CD14-positive monocyte (primary cell): ENCODE data around the gene RPS6KA2. TPM values are rescaled to one million over a fixed set of nuclear protein-coding genes. Genes with fewer than 3 reads are reported as not detected.
A peak's percentile ranks its signal among the peaks of the same experiment; 100 is the strongest.
"Not testable (repeated sequence)": the region's sequence is repeated elsewhere in the genome, so short reads cannot be mapped to it uniquely, and the experiment has no call there.

ENCODE experiments used
- DNase-seq, 3 donors: peaks; one replicate each; pipeline ENCODE4 v3.0.0-alpha.2; 2011 to 2022
- H2AFZ ChIP-seq: 2 replicates; pipeline ENCODE4 v1.6.0; 2012; ENCODE audit warnings: mild to moderate bottlenecking, low read depth, low read length, inconsistent platforms; ENCODE audit not compliant: insufficient read depth, poor library complexity, severe bottlenecking
- H3K27ac ChIP-seq, 2 donors: 1 replicate in 1 of 2; 2 replicates in 1 of 2; pipeline ENCODE4 v1.5.1; 2012 to 2013; ENCODE audit warnings: low read length in 2 of 2, control low read depth in 1 of 2, inconsistent platforms in 1 of 2, low read depth in 1 of 2, mild to moderate bottlenecking in 1 of 2
- H3K27me3 ChIP-seq, 2 donors: one replicate each; pipeline versions ENCODE4 v1.6.0 to v1.6.1; 2011 to 2013; ENCODE audit warnings: low read length in 2 of 2; ENCODE audit not compliant: control insufficient read depth in 2 of 2, insufficient read depth in 2 of 2
- H3K36me3 ChIP-seq, 2 donors: replicated peaks in 1 of 2; 1 replicate in 1 of 2; 2 replicates in 1 of 2; pipeline versions ENCODE4 v1.5.1 to v1.6.1; 2012 to 2013; ENCODE audit warnings: low read length in 2 of 2, control low read depth in 1 of 2, inconsistent platforms in 1 of 2, mild to moderate bottlenecking in 1 of 2; ENCODE audit not compliant: insufficient read depth in 2 of 2, control insufficient read depth in 1 of 2
- H3K4me1 ChIP-seq, 2 donors: 1 replicate in 1 of 2; 2 replicates in 1 of 2; pipeline versions ENCODE4 v1.5.1 to v1.6.1; 2012 to 2013; ENCODE audit warnings: low read length in 2 of 2, control low read depth in 1 of 2, inconsistent platforms in 1 of 2, mild to moderate bottlenecking in 1 of 2, moderate library complexity in 1 of 2; ENCODE audit not compliant: insufficient read depth in 2 of 2, control insufficient read depth in 1 of 2
- H3K4me2 ChIP-seq: replicated peaks from 2 replicates; pipeline ENCODE3; 2012; ENCODE audit warnings: low read length, moderate library complexity, mild to moderate bottlenecking; ENCODE audit not compliant: poor library complexity, severe bottlenecking; ENCODE audit errors: extremely low read depth
- H3K4me3 ChIP-seq, 3 experiments: fragments of 200-600 bp in 1 of 3; sonication (generic) in 1 of 3; replicated peaks in 1 of 3; 1 replicate in 2 of 3; 2 replicates in 1 of 3; pipeline ENCODE4 v1.5.1; 2011 to 2013; ENCODE audit warnings: low read length in 3 of 3, mild to moderate bottlenecking in 3 of 3, control low read depth in 2 of 3, low read depth in 2 of 3, inconsistent platforms in 1 of 3, moderate library complexity in 1 of 3
- H3K79me2 ChIP-seq: 2 replicates; pipeline ENCODE4 v1.6.0; 2012; ENCODE audit warnings: mild to moderate bottlenecking, control low read depth, inconsistent platforms, low read length, moderate library complexity; ENCODE audit not compliant: insufficient read depth
- H3K9ac ChIP-seq: 2 replicates; pipeline ENCODE4 v1.6.0; 2017; ENCODE audit warnings: low read length, mild to moderate bottlenecking; ENCODE audit not compliant: insufficient read depth, poor library complexity, severe bottlenecking
- H3K9me3 ChIP-seq, 2 donors: replicated peaks in 1 of 2; 1 replicate in 1 of 2; 2 replicates in 1 of 2; pipeline versions ENCODE4 v1.5.1 to v1.6.1; 2012 to 2013; ENCODE audit warnings: low read length in 2 of 2, control low read depth in 1 of 2; ENCODE audit not compliant: control insufficient read depth in 1 of 2, insufficient read depth in 1 of 2
- H4K20me1 ChIP-seq: 2 replicates; pipeline ENCODE4 v1.6.0; 2012; ENCODE audit warnings: mild to moderate bottlenecking, low read length, control low read depth, moderate library complexity; ENCODE audit not compliant: insufficient read depth
- H3K27ac Mint-ChIP-seq, 7 donors: one replicate each; pipeline ENCODE4 v1.8.0; 2020; ENCODE audit warnings: mild to moderate bottlenecking in 7 of 7, mixed read lengths in 7 of 7, moderate library complexity in 6 of 7, inconsistent platforms in 2 of 7
- H3K27me3 Mint-ChIP-seq, 3 donors: one replicate each; pipeline ENCODE4 v1.8.0; 2021 to 2022; ENCODE audit warnings: low read depth in 3 of 3, mild to moderate bottlenecking in 3 of 3, mixed read lengths in 3 of 3, moderate library complexity in 3 of 3, inconsistent platforms in 1 of 3
- H3K36me3 Mint-ChIP-seq, 2 donors: one replicate each; pipeline ENCODE4 v1.8.0; 2020; ENCODE audit warnings: mixed read lengths in 2 of 2, inconsistent platforms in 1 of 2, mild to moderate bottlenecking in 1 of 2
- H3K4me1 Mint-ChIP-seq: one replicate; pipeline ENCODE4 v1.8.0; 2020; ENCODE audit warnings: mild to moderate bottlenecking, mixed read lengths
- H3K4me3 Mint-ChIP-seq, 2 donors: one replicate each; pipeline ENCODE4 v1.8.0; 2020; ENCODE audit warnings: mild to moderate bottlenecking in 2 of 2, mixed read lengths in 2 of 2, moderate library complexity in 1 of 2
- H3K9me3 Mint-ChIP-seq, 7 donors: one replicate each; pipeline ENCODE4 v1.8.0; 2020 to 2022; ENCODE audit warnings: mixed read lengths in 7 of 7, mild to moderate bottlenecking in 6 of 7, moderate library complexity in 6 of 7, inconsistent platforms in 2 of 7
- WGBS: methylation state at CpG from one replicate; pipeline ENCODE4 v1.1.5; 2013; ENCODE audit warnings: missing lambda C conversion rate; ENCODE audit not compliant: insufficient coverage; 5-methylcytosine and 5-hydroxymethylcytosine counted together
- intact Hi-C, 2 donors: fragments of 100-400 bp; cut with micrococcal nuclease; formaldehyde crosslinking; loops; one replicate each; pipeline versions ENCODE4 v1.15.0 to v1.15.1; 2023
- polyA plus RNA-seq, 3 donors: library from polyadenylated mRNA; depleted of rRNA in 1 of 3; unstranded in 2 of 3; stranded (reverse) in 1 of 3; fragments of 300-500 nt in 2 of 3; fragments of >200 nt in 1 of 3; fragmentation: Illumina TruSeq in 2 of 3; gene quantifications; 1 replicate in 2 of 3; 2 replicates in 1 of 3; pipeline ENCODE4 v1.2.3, GENCODE V29; 2012 to 2021
- TF ChIP-seq, protein P1 (sequence below): fragments of 200-600 bp; IDR thresholded peaks from one replicate; pipeline ENCODE4 v1.8.0; 2022; ENCODE audit warnings: antibody characterized with exemption, mild to moderate bottlenecking

The RPS6KA2 gene
- polyA plus RNA-seq, 3 donors: 1.4 to 3.1 (median 1.9) TPM

DNA sequence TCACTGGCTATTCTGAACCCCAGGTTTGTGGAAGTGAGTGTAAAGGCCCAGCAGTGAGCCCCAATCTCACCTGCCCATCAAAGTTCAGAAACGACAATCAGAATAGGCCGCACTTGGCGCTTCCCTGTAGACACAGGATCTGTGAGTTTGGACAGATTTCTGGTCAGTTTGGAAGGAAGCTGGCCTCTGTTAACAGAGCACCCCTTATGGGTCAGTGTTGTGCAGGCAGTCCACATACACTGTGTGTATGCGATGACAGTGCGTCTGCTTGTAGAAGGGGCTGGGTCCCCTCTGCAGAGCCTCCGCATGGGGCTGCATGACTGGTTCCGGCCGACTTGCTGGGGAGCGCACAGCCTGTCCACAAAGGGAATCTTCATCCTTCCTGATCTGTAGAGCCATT lies 240.9 kb downstream of the RPS6KA2 start:
- Mint-ChIP-seq H3K36me3 (no peaks in the 10 kb centered on the region), H3K4me3 (no peak overlapping the region), H3K4me1 (peaks cover 33% of the 10 kb centered on the region), H3K9me3 (no peaks in the 10 kb centered on the region), H3K27ac (no peak overlapping the region), H3K27me3 (peaks cover 0 to 6% (median 0%) of the 10 kb centered on the region in 3 donors)
- Histone ChIP-seq H3K9ac (no peak overlapping the region), H3K4me3 (no peak overlapping the region), H3K27ac (no peak overlapping the region), H4K20me1 (no peaks in the 10 kb centered on the region), H3K4me2 (no peak overlapping the region), H3K4me1 (peaks cover 14 to 23% of the 10 kb centered on the region in 2 donors), H3K9me3 (no peaks in the 10 kb centered on the region), H2AFZ (no peak overlapping the region), H3K27me3 (no peaks in the 10 kb centered on the region), H3K79me2 (peaks cover 13% of the 10 kb centered on the region), H3K36me3 (no peaks in the 10 kb centered on the region)
- 100% methylated on average over 8 of the region's 9 CpGs for WGBS
- no peak for DNase-seq
- TF ChIP-seq, protein P1, sequence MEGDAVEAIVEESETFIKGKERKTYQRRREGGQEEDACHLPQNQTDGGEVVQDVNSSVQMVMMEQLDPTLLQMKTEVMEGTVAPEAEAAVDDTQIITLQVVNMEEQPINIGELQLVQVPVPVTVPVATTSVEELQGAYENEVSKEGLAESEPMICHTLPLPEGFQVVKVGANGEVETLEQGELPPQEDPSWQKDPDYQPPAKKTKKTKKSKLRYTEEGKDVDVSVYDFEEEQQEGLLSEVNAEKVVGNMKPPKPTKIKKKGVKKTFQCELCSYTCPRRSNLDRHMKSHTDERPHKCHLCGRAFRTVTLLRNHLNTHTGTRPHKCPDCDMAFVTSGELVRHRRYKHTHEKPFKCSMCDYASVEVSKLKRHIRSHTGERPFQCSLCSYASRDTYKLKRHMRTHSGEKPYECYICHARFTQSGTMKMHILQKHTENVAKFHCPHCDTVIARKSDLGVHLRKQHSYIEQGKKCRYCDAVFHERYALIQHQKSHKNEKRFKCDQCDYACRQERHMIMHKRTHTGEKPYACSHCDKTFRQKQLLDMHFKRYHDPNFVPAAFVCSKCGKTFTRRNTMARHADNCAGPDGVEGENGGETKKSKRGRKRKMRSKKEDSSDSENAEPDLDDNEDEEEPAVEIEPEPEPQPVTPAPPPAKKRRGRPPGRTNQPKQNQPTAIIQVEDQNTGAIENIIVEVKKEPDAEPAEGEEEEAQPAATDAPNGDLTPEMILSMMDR: no peak
- intact Hi-C loops: loop anchor here in 1 of 2 donors (10.0 kb wide), 1 partner anchor 239 kb away; the partner anchor contains the start of gene RPS6KA2

DNA sequence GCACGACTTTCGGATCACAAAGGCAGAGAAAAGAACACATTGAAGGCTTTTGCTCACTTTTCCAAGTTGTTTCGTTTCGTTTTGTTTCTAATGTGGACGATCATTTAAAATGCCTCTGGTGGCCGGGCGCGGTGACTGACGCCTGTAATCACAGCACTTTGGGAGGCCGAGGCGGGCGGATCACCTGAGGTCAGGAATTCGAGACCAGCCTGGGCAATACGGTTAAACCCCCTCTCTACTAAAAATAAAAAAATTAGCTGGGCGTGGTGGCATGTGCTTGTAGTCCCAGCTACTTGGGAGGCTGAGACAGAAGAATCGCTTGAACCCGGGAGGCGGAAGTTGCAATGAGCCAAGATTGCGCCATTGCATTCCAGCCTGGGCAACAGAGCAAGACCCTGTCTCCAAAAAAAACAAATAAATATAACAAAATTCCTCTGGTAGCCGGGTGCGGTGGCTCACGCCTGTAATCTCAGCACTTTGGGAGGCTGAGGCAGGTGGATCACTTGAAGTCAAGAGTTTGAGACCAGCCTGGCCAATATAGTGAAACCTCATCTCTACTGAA lies 243.2 kb downstream of the RPS6KA2 start:
- H3K27ac ChIP-seq: peak overlapping the region; percentile 81 to 86
- H3K4me3 ChIP-seq: peak overlapping the region; percentile 83 to 97 (median 92)
- not testable (repeated sequence) for H3K36me3 Mint-ChIP-seq, H3K9me3 ChIP-seq, H3K27me3 ChIP-seq, H4K20me1 ChIP-seq, H3K27me3 Mint-ChIP-seq, H3K9me3 Mint-ChIP-seq, H3K36me3 ChIP-seq
- Mint-ChIP-seq H3K27ac (peak overlapping the region; percentile 84 to 91 (median 90)), H3K4me1 (peaks cover 25% of the 10 kb centered on the region), H3K4me3 (peak overlapping the region; percentile 83 to 91)
- H3K4me2 ChIP-seq: peak overlapping the region; percentile 100
- H3K79me2 ChIP-seq: peaks cover 35% of the 10 kb centered on the region
- H2AFZ ChIP-seq: peak overlapping the region; percentile 89
- DNase-seq: peak in 1 of 3 donors; percentile 25
- intact Hi-C loops: loop anchor here (1.0 to 10.0 kb wide), 5 partner anchors 41 to 243 kb away; partner anchors contain the start of genes RPS6KA2 (in 2 of the 2) and SFT2D1 (in 1 of the 2)
- peaks cover 14 to 25% of the 10 kb centered on the region in 2 donors for H3K4me1 ChIP-seq
- peak overlapping the region; percentile 82 for H3K9ac ChIP-seq
- WGBS: 0% methylated on average over 6 of the region's 22 CpGs
